DMS114 treated with DMSO at 0.1 percent for 48 hours (cell line): ENCODE data around the gene UNC5B.
A peak's percentile ranks its signal among the peaks of the same experiment; 100 is the strongest.
"Not testable (repeated sequence)": the region's sequence is repeated elsewhere in the genome, so short reads cannot be mapped to it uniquely, and the experiment has no call there.

ENCODE experiments used
- DNase-seq: peaks from one replicate; lab custom pipeline; 2025; ENCODE audit not compliant: unreplicated experiment; lab: John Stamatoyannopoulos, UW

Gene UNC5B

DNA sequence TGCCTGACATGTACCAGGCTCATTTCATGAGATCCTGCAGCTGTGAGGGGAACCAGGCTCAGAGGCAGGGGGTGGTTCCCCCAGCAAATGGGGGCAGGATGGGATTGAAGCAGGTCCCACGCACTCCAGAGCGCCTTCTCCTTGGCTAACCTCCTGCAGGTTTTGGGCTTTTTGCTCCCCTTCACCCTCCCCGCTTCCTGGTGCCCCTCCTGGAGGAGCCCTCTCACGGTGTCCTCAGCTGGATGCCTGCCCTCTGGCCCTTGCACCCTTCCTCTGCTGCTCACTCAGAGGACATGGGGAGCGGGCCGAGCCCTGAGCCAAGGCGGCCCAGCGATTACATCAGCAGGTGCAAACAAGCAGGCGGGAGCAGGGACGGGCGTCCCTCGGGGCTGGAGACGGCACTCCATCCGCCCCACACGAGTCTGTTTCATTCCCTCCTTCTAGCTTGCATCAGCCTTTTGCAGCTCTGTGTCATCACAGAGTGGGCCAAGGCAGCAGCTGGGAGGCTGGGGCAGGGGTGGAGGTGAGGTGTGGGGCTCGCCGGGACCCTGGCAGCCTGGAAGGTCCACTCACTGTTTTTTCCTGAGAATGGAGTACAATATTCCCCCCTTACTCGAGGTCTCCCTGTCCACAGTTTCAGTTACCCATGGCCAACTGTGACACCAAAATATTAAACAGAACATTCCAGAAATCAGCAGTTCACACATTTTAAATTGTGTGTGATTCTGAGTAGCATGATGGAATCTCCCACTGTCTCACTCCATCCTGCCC lies 54.0 kb downstream of the UNC5B start:
- DNase-seq, result no peak

DNA sequence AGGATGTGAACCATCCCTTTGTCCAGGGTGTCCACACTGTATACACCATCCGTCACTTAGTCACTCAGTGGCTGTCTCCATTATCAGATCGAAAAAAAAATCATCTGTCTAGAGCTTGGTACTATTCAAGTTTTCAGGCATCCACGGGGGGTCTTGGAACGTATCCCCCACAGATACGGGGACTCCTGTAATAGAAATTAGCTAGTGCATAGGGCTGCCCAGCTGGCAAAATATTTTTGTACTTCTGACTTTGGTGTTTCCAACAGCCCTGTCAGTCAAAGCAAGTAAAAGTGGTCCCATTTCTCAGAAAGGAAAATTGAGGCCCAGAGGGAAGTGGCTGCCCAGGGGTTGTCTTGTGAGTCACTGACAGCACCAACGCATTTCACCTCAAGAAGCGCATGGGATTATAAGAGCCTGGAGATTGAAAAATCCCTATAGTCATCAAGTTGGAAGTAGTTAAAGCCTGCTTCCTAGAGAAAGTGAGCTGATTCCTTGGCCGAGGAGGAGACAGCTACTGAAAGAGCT lies 54.6 kb downstream of the UNC5B start:
- DNase-seq, result no peak

DNA sequence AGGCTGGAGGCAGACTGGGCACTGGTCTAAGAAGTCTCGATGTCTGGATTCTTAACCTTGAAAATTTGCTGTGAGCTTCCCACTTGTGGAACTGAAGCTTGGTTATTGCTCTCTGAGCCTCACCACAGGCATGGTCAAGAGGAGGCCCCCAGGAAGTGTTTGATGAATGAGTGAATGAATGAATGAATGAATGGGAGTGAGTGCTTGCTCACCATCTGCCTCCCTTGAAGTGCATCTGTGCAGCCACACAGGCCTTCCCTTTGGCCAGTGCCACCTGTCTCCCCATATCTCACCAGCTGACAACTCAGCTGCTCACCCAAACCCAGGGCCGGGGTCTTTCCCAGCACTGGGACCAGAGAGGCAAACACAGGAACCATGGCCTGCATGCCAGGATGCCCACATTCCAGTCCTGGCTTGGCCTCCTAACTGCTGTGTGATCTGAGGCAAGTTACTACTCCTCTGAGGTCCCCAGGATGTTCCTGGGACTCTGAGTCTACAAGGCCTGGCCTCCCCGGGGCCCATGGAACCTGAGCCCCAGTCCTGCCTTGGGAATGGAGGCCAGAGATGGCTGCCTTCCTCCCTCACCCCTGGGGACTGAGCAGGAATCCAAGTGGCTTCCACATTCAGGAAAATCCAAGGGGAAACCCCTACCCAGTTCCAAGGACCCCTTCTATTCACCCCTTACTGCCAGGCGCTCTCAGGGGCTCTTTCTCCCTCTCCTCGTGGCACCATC lies 55.3 kb downstream of the UNC5B start:
- DNase-seq, result no peak

DNA sequence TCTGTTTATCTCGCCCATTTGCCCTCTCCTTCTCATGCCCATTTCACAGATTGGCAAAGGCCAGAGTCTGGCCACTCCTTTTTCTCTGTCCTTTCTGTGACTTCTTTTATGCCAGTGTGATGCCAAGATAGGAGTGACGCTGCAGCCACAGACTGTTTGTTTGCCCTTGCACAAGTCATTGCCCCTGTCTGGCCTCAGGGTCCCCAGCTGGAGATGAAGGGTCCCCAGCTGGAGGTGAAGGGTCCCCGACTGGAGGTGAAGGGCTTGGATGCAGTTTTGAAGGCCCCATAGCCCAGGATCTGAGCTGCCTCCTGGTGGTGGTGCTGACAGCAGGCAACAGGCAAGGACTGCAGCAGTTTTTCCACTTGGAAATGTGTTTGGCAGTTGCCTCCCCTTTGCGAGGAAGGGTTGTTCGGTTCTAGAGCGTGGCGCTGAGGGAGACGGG lies 55.9 kb downstream of the UNC5B start:
- peak; percentile 6 for DNase-seq

DNA sequence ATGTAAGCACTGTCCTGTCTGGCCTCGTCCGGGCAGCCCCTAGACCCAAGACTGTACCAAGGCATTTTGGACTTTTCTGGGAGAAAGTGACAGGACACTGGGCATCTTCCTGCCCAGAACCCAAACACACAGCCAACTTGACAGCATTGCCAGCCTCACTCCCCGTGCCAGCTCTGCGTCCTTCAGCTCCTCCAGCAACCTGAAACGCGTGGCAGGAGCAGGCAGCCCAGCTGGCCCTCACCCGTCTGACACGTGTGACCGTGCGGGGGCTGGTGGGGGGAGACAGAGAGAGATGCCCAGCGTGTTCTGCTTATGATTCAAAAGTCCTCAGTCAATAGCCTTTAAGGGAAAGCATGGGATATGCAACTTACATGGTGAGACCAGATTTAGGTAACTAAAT lies 56.4 kb downstream of the UNC5B start:
- DNase-seq, result no peak

DNA sequence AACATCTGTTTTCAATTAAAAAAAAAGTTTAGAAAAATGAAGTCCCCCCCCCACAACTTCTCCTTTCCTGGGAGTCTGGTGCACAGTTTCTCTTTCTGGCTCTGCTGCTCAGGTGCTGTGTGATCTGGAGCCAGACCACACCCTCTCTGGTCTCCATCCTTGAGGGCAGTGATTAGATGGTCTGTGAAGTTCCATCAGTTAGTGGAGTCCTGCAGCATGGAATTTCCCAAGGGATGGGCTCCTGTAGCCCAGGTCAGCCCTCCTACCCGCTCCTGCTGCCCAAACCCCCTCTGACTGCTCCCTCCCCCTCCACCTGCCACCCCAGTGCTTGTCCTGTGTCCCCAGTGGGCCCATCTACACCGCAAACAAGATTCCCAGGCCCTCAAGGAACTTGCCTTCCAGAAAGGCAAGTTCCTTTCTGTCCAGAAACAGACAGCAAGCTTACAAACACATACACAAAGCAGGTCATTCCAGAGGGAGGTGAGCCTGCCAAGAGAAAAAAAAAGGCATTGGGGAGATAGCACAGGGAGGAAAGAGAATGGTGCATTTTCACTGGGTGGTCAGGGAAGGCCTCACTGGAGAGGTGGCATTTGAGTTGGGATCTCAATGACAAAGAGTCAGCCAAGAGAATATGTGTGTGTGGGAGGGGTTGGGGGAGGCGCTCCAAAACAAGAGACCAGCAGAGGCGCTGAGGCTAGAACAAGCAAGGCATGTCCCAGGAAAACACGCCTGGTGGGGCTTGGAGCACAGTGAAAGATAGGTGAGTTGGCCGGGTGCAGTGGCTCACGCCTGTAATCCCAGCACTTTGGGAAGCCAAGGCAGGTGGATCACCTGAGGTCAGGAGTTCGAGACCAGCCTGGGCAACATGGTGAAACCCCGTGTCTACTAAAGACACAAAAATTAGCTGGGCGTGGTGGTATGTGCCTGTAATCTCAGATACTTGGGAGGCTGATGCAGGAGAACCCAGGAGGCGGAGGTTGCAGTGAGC lies 57.2 kb downstream of the UNC5B start:
- no peak for DNase-seq

DNA sequence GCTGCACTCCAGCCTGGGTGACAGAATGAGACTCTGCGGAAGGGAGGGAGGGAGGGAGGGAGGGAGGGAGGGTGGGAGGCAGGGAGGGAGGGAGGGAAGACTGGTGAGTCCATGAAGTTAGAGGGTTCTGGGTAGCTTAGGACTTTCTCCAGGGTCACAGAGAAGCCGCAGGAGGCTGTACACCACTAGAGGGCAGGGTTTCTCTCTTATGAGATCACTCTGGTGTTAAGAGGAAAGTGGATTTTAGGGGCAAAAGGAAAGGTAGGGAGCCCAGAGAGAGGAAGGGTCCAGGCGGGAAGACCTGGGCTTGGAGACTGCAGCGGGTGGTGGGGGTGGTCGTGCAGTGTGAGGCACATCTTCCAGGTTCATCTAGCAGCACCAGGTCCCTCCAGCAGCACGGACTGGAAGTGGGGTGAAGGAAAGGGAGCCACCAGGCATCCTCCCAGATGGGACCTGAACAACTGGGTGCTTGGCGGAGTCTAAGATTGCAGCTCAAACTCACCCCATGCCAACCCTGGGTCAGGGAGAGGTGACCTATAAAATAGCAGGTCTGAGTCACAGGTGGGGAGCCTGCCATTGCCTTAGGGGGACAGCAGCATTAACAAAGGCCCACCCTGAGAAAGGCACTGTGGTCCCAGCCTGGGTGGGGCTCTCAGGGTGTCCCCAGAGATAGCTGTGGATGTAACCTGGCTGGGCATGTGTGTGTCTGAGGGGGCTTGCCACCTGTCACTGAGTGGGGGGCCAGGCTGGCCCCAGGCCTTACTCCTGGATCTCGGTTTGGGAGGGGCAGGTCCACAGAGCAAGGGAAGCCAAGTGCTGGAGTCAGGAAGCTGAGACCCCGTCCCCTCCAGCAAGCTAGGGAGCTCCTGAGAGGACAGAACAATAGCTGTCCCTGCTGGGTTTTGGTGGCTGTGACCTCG lies 58.2 kb downstream of the UNC5B start:
- DNase-seq, result peak; percentile 47

DNA sequence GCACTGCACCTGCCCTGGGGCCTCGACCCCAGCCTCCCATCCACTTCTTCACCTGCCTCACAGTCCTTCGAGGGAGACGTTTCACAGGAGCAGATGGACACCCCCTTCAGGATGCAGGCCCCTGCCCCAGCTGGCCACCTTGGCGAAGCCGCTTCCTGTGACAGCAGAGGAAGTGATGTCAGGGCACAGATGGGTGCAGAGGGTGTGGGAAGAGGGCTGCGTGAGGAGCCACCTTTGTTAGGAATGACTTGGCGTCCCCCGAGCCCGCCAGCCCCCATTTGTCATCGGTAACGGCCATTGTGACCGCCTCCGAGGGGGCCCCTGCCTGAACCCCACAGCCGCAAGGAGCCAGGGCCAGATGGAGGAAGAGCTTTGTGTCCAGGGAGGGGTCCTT lies 59.3 kb downstream of the UNC5B start:
- no peak for DNase-seq

DNA sequence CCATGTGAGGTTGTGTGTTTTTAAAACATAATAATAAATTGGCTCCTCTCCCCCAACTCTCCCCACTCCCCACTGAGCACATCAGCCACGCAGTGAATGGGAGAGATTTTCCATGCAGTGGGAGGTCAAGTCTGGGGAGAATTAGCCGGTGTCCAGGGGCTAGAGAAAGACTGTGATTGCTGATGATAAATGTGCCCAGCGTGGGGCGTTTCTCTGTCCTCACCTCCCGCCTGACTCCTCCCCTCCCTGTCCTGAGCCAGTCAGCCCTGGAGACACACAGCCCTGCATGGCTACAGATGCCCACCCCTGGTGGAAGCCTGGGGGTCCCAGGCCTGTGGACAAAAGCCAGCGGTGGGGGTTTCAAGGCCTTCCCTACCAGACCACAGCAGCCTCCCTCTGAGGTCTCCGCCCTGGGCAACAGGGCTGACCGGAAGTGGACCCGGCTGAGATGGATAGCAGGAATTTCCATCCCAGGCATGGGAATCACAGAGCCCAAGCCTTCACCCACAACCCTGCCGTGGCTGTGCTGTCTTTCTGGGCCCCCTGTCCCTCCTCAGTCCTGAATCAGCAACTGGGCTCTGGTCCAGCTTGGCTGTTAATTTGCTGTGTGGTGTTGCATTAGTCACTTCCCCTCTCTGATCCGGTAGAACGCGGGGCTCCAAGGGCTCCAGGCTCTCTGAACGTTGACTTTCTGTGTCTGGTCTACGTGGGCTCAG lies 59.8 kb downstream of the UNC5B start:
- no peak for DNase-seq

DNA sequence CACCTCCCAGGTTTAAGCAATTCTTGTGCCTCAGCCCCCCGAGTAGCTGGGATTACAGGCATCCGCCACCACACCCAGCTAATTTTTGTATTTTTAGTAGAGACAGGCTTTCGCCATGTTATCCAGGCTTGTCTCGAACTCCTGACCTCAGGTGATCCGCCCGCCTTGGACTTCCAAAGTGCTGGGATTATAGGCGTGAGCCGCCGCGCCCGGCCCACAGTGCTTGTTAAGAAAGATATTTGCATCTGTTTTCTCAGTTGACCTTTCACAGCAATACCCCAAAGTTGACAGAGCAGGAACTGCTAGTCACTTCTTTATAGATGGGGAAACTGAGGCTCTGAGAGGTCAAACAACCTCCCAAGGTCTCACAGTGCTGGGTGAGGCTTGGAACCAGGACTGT lies 60.6 kb downstream of the UNC5B start:
- not testable (repeated sequence) for DNase-seq

DNA sequence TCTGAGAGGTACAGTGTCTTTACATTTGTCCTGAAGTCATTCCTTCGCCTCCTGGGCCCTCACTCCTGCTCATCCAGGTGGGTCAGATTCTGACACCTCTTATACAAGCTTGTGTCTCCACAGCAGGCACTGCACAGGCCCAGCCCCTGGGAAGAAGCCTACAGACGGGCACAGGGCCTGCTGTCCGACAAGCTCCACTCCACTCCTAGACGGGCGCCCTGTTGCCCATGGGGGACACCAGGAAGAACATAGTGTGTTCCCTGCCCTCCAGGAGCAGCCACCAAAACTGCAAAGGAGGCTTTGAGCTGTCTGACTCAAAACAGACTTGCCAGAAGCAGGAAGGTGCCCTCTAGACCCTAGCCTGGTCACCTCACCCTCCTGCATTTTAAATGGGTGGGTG lies 61.1 kb downstream of the UNC5B start:
- no peak for DNase-seq

DNA sequence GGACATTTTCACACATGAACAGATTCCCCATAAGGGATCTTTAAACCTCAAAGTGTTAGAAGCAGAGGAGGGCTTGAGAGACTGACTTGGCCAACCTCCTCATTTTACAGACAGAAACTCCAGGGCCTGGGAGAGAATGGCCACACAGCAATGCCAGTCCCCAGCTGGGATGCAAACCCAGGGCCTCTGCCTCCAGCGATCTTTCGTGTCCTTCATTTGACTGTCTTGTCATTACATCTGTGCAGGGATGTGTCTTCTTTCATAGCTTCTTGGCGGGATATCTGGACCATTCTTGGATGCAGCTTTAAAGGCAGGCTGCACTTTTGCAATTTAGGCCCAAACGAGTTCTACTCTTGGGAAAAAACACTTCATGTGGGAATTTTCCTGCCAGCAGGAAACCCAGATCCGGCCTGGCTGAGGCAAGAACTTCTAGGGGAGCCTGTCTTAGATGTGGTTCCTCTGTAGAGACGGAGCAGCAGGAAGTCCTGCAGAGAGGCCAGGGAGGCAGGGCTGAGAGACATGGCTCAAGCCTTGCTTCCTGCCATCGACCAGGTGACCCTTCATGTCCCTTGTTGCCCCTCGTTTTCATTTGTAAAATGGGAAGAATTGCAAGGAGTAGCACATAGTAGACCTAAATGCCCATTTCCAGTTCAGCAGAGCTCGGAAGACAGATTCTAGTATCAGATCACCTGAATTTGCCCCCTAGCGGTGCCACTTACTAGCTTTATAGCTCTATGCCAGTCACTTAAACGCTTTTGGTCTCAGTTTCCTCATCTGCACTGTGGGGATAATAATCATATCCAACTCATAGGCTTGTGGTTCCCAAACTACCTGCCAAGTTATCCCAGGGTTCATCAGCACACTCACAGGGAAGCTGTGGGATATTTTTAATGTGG lies 62.8 kb downstream of the UNC5B start:
- DNase-seq, result no peak

DNA sequence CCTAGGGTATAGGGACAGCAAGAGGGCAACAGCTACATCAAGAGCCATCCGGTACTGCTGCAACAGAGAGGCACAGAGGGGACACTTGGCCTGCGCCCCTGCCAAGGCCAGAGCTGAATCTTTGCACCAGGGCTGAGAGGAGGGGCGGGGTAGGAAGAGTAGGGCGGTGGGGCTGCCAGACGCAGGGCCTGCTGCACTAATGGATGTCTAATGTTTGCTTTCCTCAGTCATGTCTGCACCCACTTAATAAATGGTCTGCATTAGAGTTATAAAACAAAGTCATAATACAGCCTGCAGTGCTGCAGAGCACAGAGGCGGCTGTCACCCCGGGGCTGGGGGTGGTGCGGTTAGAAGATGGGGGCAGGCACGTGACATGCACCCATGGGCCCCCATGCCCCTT lies 64.5 kb downstream of the UNC5B start:
- DNase-seq, result no peak

DNA sequence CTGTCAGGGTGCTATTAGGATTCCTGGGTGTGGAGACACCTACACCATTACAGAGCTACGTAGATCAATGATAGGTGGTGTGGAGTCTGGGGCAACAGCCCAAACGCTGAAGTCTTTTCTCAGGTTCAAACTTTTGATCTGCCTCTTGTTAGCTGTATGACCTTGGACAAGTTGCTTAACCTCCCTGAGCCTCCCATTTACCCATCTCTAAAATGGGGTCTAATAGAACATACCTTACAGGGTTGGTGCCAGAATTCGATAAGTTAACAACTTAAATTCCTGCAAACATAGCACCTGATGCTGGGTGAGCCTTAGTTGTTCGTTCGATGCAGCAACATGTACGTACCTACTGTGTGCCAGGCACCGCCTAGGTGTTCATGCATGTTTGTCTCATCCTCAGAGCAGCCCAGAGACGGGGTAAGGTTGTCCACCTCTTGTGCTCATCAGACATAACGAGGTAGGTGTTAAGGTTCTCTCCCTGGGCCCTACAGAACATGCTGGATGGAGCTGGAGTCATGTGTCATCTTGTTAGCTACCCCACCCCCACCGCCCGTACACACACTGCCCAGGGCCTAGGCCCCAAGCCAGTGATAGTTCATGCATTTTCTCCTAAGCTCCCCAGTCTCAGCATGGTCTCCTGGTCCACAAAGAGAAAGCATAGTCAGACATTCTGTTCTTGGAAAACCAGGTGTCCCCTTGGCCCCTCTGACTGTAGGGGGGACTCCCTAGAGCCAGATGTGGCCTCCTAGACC lies 65.7 kb downstream of the UNC5B start:
- DNase-seq, result no peak

DNA sequence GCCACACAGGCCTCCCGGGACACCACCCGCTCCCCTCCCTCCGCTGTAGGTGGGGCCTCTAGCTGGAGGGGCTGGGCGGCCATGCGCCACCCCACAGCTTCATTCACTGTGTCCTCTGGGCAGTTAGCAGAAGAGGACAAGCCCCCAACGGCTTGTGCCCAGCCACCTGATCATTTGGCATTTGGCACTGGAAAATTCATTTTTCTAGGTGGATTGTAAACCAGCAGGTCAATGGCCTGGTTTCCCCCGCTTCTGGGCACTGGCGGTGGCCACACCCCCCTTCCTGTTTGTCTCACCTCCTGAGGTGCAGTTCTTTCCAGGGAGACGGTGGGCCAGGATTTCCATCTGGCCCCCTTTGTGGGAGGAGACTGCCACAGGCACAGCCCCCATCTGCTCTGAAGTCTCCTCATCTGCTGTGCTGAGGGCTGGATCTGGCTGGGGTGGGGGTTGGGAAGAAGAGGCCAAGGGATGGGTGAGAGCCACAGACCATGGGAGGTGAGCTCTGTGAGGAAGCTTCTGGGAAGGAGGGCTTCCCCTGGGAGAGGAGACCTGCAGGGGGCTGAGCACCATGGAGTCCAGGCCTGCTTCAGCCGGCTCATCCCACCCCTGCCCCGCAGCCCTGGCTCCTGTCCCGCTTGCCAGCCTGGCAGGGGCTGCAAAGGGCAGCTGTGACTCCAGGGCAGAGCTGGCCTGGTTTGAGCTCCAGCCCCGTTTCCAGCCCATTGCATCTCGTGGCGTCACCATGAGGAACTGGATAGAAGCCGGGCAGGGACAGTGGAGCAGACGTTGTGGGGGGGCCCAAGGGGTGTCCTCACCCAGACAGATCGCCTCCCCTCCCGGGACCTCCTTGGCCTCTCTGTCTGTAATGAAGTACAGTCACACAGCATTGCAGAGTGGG lies 66.6 kb downstream of the UNC5B start:
- no peak for DNase-seq

DNA sequence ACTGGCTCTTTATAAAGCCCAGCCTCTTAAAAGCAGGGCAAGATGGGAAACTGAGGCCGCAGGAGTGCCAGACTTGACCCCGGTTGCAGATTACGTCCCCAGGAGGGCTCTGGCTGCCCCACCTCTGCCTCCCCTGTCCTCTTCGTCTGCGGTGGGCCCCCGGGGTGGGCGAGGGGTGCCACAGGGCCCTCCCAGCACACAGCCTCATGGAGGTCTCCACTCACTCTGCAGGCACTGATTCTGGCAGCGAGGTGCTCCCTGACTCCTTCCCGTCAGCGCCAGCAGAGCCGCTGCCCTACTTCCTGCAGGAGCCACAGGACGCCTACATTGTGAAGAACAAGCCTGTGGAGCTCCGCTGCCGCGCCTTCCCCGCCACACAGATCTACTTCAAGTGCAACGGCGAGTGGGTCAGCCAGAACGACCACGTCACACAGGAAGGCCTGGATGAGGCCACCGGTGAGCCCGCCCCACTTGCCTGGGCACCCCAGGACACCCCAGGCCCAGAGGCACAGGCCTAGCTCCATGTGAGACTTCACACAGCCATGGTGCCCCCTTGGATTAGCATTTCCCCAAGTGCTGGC lies 67.3 kb downstream of the UNC5B start:
- DNase-seq, result no peak
